ENCODE results near the gene PMM1. TPM values are rescaled to one million over a fixed set of nuclear protein-coding genes. Genes with fewer than 3 reads are reported as not detected.
A peak's percentile ranks its signal among the peaks of the same experiment; 100 is the strongest.

The PMM1 gene
- total and polyA plus RNA-seq, 2 experiments from 2014 or later, result 34.0 to 53.7 TPM

DNA sequence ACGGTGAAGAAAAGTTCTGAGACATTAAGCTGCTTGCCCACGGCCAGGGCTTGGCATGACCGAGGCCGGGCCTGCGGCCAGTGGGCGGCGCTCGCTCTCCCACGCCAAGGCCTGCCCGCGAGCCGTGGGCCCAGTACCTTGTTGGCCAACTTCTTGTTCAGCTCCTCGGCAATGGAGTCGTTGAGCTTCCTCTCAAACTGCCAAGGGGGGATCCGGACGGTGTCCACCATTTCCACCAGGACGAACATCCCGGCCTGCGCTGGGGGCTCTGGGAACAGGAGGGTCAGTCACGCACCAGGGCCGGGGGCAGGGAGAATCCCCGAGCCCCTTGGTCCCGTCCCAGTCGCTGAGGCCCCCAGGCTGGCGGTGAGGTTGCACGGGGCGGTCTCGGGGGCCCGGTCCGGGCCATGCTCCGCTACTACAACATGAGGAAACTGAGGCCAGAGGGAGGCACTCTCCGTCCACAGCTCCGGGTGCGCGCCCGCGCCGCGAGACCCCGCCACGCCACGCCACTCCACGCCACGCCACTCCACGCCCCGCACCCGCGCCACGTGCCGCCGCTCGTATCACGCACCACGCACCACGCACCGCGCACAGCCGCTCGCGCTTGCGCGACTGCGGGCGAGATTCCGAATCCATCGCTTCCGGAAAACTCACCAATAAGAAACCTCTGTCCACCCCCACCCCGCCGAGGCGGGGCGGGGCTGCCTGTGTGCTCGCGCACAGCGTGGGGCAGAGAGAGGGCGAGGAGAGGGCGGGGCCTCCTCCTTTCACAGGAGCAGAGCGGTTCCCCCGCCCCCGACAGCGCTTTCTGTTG is 45.6 kb downstream of the PMM1 start, which contains the start of gene POLR3H:
Gene POLR3H (minus strand): TSS at position 617 of the 817 bp plus-strand sequence. CDS start 369 bp downstream, at position 248.
- no peaks in the 10 kb centered on the region for H3K9me3 ChIP-seq (ENCODE audit: low read depth)
- TF ChIP-seq CTCF (IDR thresholded peaks at IDR 0.05; ENCODE audit: low read depth, low read length), result peak; percentile 75
- peak; percentile 99 for DNase-seq (ENCODE audit: low read depth in 1 of 2, low spot score in 1 of 2)
- peak within 1 kb of the TSS; percentile 60 for H3K4me3 ChIP-seq
- H3K4me1 ChIP-seq (ENCODE audit: low read depth), result peaks cover 7% of the 10 kb centered on the region
- no peaks in the 10 kb centered on the region for H3K27me3 ChIP-seq
- peak within 1 kb of the TSS; percentile 25 for H3K27ac ChIP-seq
- no peaks in the 10 kb centered on the region for H3K36me3 ChIP-seq

GRCh38 chr22:41542224-41542623 is 47.4 kb downstream of the PMM1 start:
- DNase-seq (ENCODE audit: low read depth in 1 of 2, low spot score in 1 of 2), result no peak
- H3K9me3 ChIP-seq (ENCODE audit: low read depth), result no peaks in the 10 kb centered on the region
- H3K4me3 ChIP-seq, result no peak overlapping the region
- no peak for TF ChIP-seq CTCF (IDR thresholded peaks at IDR 0.05; ENCODE audit: low read depth, low read length)
- no peaks in the 10 kb centered on the region for H3K36me3 ChIP-seq
- H3K27ac ChIP-seq, result no peak overlapping the region
- H3K4me1 ChIP-seq (ENCODE audit: low read depth), result peaks cover 7% of the 10 kb centered on the region
- H3K27me3 ChIP-seq, result no peaks in the 10 kb centered on the region

DNA sequence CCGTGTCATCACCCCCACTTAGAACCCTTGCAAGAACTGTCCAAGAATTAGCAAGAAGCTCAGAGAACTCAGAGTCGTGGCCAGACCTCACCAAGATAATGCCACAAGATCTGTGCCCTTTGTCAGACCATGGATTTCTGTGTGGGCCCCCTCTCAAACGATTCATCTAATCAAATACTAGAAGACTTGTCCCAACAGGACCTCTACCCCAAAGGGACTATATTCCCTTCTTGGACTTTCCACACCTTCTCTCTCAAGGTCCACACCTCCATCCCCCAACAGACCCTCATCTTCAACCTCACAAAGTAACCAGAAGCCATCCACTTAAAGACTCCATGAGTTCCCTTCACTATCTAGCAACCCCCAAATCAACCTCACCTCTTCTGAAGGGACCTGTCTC is 48.2 kb downstream of the PMM1 start:
- Histone ChIP-seq H3K4me3 (no peak overlapping the region), H3K9me3 (ENCODE audit: low read depth) (no peaks in the 10 kb centered on the region), H3K27ac (no peak overlapping the region), H3K27me3 (no peaks in the 10 kb centered on the region), H3K4me1 (ENCODE audit: low read depth) (peaks cover 7% of the 10 kb centered on the region), H3K36me3 (no peaks in the 10 kb centered on the region)
- no peak for DNase-seq (ENCODE audit: low read depth in 1 of 2, low spot score in 1 of 2)
- TF ChIP-seq CTCF (IDR thresholded peaks at IDR 0.05; ENCODE audit: low read depth, low read length), result no peak

- no peaks in the 10 kb centered on the region for H3K9me3 ChIP-seq (ENCODE audit: low read depth)
- no peak for TF ChIP-seq CTCF (IDR thresholded peaks at IDR 0.05; ENCODE audit: low read depth, low read length)
- DNase-seq (ENCODE audit: low read depth in 1 of 2, low spot score in 1 of 2), result no peak
Observed at GRCh38 chr22:41540365-41540764, 49.3 kb downstream of the PMM1 start.

GRCh38 chr22:41540006-41540315 is 49.7 kb downstream of the PMM1 start:
- no peaks in the 10 kb centered on the region for H3K36me3 ChIP-seq
- H3K4me3 ChIP-seq, result no peak overlapping the region
- no peak for TF ChIP-seq CTCF (IDR thresholded peaks at IDR 0.05; ENCODE audit: low read depth, low read length)
- DNase-seq (ENCODE audit: low read depth in 1 of 2, low spot score in 1 of 2), result no peak
- peaks cover 6% of the 10 kb centered on the region for H3K4me1 ChIP-seq (ENCODE audit: low read depth)
- no peaks in the 10 kb centered on the region for H3K27me3 ChIP-seq
- H3K9me3 ChIP-seq (ENCODE audit: low read depth), result no peaks in the 10 kb centered on the region
- H3K27ac ChIP-seq, result peak overlapping the region; percentile 51

More at GRCh38 chr22:41540365-41540764, 49.3 kb downstream of the PMM1 start:
- Histone ChIP-seq H3K27ac (peak overlapping the region; percentile 51), H3K36me3 (no peaks in the 10 kb centered on the region), H3K4me1 (ENCODE audit: low read depth) (peaks cover 7% of the 10 kb centered on the region), H3K4me3 (no peak overlapping the region), H3K27me3 (no peaks in the 10 kb centered on the region)

Measured in cardiac muscle cell (in vitro differentiated cells and primary cell).